TTC549 (cell line): ENCODE measurements around the gene PTH1R.

Source experiments
- FAIRE-seq: peaks from 2 replicates; lab custom pipeline; 2012; peaks lifted over from hg19 to GRCh38; lab: Jason Lieb, UNC

The PTH1R gene

DNA sequence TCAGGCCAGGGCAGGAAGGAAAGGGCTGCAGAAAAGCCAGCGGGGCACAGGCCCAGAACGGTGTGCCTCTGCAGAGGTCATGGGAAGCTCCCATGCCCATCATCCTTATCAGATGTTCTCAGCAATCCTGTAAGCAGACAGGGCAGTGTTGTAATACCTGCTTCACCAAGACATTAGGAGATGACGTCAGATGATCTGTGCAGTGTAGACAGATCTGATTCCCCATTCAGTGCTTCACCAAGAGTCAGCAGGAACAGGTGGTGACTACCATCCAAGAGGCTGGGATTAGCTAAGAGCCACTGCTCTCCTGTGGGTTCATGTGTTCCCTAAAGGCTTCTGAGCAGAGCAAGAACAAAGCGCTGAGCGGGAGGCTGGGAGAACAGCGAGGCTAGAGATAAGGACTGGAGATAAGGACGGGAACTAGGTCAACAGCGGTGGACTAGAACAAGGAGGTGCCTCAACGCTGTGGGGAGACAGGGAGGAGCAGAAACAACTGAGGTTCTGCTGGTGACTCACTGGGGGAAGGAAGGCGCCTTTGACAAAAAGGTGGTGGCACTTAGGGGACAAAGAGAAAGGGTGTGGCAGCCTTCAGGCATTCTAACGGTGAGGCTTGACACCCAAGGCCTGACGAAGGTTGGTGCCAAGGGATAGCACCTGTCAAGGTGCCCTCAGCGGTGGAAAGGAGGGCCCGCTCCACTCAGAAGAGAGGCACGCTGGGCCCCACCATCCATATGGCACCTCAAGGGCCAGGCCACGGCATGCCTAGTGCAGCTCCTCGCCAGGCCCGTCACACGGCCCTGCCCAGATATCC lies 70.7 kb downstream of the PTH1R start:
- FAIRE-seq = no peak

DNA sequence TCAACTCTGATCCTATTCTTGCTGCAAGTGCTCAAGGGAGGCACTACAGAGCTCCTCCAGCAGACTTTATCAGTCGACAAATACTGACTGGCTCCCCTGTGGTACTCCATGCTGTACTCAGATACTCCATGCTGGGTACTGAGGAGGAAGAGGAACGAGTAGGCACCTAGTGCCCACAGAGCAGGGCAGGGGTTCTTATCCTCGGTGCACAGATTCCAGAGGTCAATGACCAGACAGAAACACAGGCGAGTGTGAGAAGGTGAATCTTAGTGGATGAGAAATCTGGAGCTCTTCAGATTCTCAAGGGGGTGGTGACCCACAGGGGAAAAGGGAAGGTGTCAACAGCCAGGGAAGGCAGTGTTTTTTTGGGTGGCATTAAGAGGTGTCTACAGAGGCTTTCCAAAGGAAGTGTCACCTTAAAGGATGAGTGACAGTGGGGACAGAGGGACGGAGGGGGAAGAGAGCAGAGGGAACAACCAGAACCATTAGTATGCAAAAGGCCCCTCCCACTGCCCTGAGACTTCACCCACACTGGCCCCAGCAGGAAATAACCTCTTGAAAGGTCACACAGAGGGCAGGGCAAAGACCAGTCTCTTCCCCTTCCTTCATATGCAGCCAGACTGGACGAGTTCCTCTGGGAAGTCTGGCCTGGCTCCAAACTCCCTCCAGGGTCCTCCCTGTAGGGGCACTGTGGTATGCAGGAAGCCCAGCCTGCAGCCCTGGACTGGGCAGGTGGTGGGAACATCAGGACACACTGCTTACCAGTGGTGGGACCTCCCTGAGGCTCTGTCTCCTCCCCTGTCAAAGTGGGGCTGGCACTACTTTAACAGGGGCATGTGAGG lies 71.5 kb downstream of the PTH1R start:
- FAIRE-seq = no peak

DNA sequence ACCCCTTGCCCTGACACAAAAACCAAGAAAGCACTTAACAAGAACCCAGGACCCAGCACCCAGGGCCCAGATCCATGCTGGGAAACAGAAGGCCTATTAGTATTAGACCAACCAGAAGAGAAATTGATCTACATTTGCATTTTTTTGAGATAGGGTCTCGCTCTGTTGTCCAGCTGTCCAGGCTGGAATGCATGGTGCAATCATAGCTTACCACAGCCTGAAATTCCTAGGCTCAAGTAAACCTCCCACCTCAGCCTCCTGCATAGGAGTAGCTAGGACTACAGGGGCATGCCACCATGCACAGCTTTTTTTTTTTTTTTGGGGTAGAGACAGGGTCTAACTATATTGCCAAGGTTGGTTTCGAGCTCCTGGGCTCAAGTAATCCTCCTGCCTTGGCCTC lies 72.7 kb downstream of the PTH1R start:
- no peak for FAIRE-seq

DNA sequence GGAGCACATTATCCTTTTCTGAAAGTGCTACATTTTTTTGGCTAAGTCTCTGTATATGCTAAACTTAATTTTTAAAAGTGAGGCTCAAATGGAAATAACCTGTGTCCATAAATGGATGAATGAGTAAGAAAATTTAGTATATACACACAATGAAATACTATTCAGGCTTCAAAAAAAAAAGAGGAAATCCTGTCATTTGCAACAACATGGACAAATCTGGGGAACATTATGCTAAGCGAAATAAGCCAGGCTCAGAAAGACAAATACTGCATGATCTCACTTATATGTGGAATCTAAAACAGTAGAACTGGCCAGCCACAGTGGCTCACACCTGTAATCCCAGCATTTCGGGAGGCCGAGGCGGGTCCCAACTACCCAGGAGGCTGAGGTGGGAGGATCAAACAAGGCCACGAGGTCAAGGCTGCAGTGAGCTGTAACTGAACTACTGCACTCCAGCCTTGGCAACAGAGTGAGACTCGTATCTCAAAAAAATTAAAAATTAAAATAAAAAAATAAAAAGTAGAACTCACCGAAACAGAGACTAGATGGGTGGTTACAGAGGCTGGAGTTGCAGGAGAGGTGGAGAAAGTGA lies 73.2 kb downstream of the PTH1R start:
- no peak for FAIRE-seq

DNA sequence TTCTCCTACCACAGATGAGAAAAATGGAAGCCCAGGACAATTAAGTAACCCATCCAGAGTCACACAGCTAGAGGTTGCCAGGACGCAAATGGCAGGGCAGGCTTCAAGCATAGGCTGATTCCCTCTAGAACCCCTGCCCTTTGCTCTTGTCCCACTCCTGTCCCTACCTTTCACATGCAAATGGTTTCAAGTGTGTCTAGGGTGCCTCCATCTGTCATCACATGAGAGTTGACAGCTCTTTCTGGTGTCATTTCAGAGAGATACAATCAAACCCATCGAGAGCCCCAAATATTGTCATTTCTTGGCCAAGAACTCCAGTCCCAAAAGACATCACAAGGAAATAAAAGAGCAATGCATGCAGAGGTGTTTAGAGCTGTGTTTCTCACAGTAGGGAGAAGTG lies 75.3 kb downstream of the PTH1R start:
- no peak for FAIRE-seq
